HEK293T (cell line): Measurements from ENCODE around the gene SHF.

Experiments
- CTBP1 ChIP-seq: fragments of 450-650 bp; IDR thresholded peaks from 2 replicates; pipeline ENCODE4 v1.6.1; 2016; ENCODE audit warnings: borderline replicate concordance
- ELF4 ChIP-seq: fragments of 450-650 bp; IDR thresholded peaks from 2 replicates; pipeline ENCODE4 v1.6.1; 2017; ENCODE audit warnings: antibody characterized with exemption
- NFRKB ChIP-seq: fragments of 450-650 bp; IDR thresholded peaks from 2 replicates; pipeline ENCODE4 v1.6.1; 2016; ENCODE audit warnings: mild to moderate bottlenecking, moderate library complexity
- SP1 ChIP-seq: fragments of 450-650 bp; IDR thresholded peaks from 2 replicates; pipeline ENCODE4 v1.6.1; 2017

DNA sequence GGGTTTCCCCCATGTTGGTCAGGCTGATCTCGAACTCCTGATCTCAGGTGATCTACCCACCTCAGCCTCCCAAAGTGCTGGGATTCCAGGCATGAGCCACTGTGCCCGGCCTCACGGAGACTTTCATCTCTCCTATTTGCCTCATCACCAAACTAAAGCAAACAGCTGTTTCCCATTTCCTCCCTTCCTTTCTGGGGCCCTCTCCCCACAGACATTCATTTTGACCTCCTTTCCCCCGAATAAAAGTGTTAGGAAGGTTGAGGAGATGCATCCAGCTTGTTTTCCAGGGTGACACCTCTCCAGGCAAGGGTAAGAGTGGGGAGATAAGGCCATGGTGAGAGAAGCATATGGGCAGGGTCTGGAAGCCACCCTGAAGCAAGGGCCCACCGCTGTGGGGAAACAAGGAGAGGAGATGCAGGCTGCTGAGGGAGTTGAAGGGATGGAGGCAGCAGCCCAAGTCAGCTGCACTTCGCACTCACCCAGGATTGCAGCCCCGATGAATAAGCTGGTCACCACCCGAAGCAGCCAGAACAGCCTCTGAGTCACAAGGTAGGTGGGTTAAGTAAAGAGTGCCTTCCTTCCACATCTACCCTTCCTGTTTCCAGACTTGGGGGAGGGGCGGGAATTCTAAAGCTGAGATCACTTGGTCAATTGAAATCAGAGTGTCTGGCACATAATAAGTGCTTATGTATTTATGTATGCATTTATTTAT, 65.9 kb downstream of the SHF start:
- TF ChIP-seq CTBP1 (no peak), NFRKB (no peak), SP1 (no peak), ELF4 (no peak)
